Peyer's patch (tissue), 4 donors: ENCODE results near the gene HAGHL.

Experiments used
- CTCF ChIP-seq, 6 experiments: fragments of 450-650 bp in 4 of 6; fragments of 200-600 bp in 2 of 6; sonication (generic) in 1 of 6; IDR thresholded peaks; one replicate each; pipeline ENCODE4 v1.5.1; 2017 to 2019; ENCODE audit warnings: antibody characterized with exemption in 6 of 6, mild to moderate bottlenecking in 3 of 6, moderate library complexity in 1 of 6
- POLR2A ChIP-seq, 2 donors: fragments of 450-650 bp; IDR thresholded peaks; one replicate each; pipeline ENCODE4 v1.5.1; 2017; ENCODE audit warnings: antibody characterized with exemption in 2 of 2, mild to moderate bottlenecking in 2 of 2, moderate library complexity in 2 of 2

- TF ChIP-seq CTCF (IDR thresholded peaks at IDR 0.05), result peak in 3 of 6 experiments; percentile 14 to 41 (median 19)
- TF ChIP-seq POLR2A (IDR thresholded peaks at IDR 0.05), result no peak
Measured at GRCh38 chr16:745739-746138, 18.8 kb downstream of the HAGHL start.
